HCT116 (cell line): ENCODE results near the gene IL15. TPM values are rescaled to one million over a fixed set of nuclear protein-coding genes. Genes with fewer than 3 reads are reported as not detected.

ENCODE experiments used
- ATAC-seq: fragments of 200-7000 bp; cut with Tn5 transposase; 2 replicates; pipeline ENCODE4 v1.9.1; 2020; ENCODE audit warnings: mild to moderate bottlenecking, moderate library complexity
- BruUV-seq: library from RNA; stranded (reverse); fragments of 400-500 nt; replicated peaks from 2 replicates; lab custom pipeline; 2021; lab: Mats Ljungman, UMichigan
- CTCF ChIA-PET: fragments of 300-600 bp; sonication (Branson Sonifier 250); formaldehyde crosslinking; loops from one replicate; lab custom pipeline; 2021; ENCODE audit warnings: antibody characterized with exemption; lab: Charles Lee
- POLR2A ChIA-PET: fragments of 300-600, 350-600 bp; sonication (Branson Sonifier 250); formaldehyde crosslinking; loops from one replicate; lab custom pipeline; 2021; ENCODE audit warnings: antibody characterized with exemption; lab: Charles Lee
- RAD21 ChIA-PET, 2 experiments: fragments of 300-600 bp; sonication (Branson Sonifier 250); formaldehyde crosslinking; loops; one replicate each; lab custom pipeline; 2023; ENCODE audit warnings: low total read pairs in 2 of 2; ENCODE audit not compliant: uncharacterized antibody in 2 of 2, unreplicated experiment in 2 of 2, low non-redundant PET in 1 of 2; lab: Charles Lee
- DNase-seq: peaks from one replicate; pipeline ENCODE4 v3.0.0-alpha.2; 2010; ENCODE audit warnings: low read depth, low spot score
- H2AFZ ChIP-seq: fragments of 200-600 bp; shearing (Covaris generic), sonication (generic); 2 replicates; pipeline ENCODE4 v1.6.1; 2017; ENCODE audit warnings: low read depth, mixed run types, mixed read lengths, antibody characterized with exemption, low read length; ENCODE audit not compliant: poor library complexity, severe bottlenecking
- H3K27ac ChIP-seq: 2 replicates; pipeline ENCODE4 v1.5.1; 2012; ENCODE audit warnings: low read depth, low read length
- H3K27me3 ChIP-seq: fragments of 200-600 bp; sonication (generic); 2 replicates; pipeline ENCODE4 v1.6.1; 2016; ENCODE audit warnings: mixed run types, low read length, mixed read lengths; ENCODE audit not compliant: insufficient read depth
- H3K36me3 ChIP-seq, 2 experiments: fragments of 200-500 bp in 1 of 2; fragments of 200-600 bp in 1 of 2; sonication (Bioruptor generic) in 1 of 2; sonication (generic) in 1 of 2; 2 replicates each; pipeline versions ENCODE4 v1.5.1 to v1.6.1; 2014 to 2016; ENCODE audit warnings: low read length in 2 of 2, inconsistent platforms in 1 of 2, mixed read lengths in 1 of 2, mixed run types in 1 of 2; ENCODE audit not compliant: insufficient read depth in 2 of 2, control insufficient read depth in 1 of 2
- H3K4me1 ChIP-seq, 2 experiments: fragments of 200-600 bp in 1 of 2; sonication (generic) in 1 of 2; 2 replicates each; pipeline versions ENCODE4 v1.5.1 to v1.6.1; 2012 to 2017; ENCODE audit warnings: low read length in 2 of 2, inconsistent platforms in 1 of 2, mild to moderate bottlenecking in 1 of 2, mixed read lengths in 1 of 2, mixed run types in 1 of 2, moderate library complexity in 1 of 2; ENCODE audit not compliant: insufficient read depth in 2 of 2, control insufficient read depth in 1 of 2
- H3K4me2 ChIP-seq: fragments of 200-600 bp; sonication (generic); 2 replicates; pipeline ENCODE4 v1.6.1; 2017; ENCODE audit warnings: mixed run types, low read length, mixed read lengths
- H3K4me3 ChIP-seq, 2 experiments: fragments of 200-600 bp in 1 of 2; sonication (generic) in 1 of 2; replicated peaks in 1 of 2; 2 replicates each; pipeline ENCODE4 v1.5.1; 2011 to 2016; ENCODE audit warnings: low read length in 2 of 2, control low read depth in 1 of 2, low read depth in 1 of 2, mild to moderate bottlenecking in 1 of 2, mixed read lengths in 1 of 2, mixed run types in 1 of 2
- H3K79me2 ChIP-seq: fragments of 200-600 bp; sonication (generic); 2 replicates; pipeline ENCODE4 v1.6.1; 2017; ENCODE audit warnings: mild to moderate bottlenecking, mixed run types, low read length, moderate library complexity, mixed read lengths; ENCODE audit not compliant: insufficient read depth
- H3K9ac ChIP-seq: fragments of 200-600 bp; sonication (generic); 2 replicates; pipeline ENCODE4 v1.6.1; 2016; ENCODE audit warnings: low read length, mixed read lengths
- H3K9me2 ChIP-seq: fragments of 200-600 bp; sonication (generic), shearing (Covaris generic); 2 replicates; pipeline ENCODE4 v1.6.1; 2017; ENCODE audit warnings: mixed run types, mild to moderate bottlenecking, moderate library complexity; ENCODE audit not compliant: insufficient read depth
- H3K9me3 ChIP-seq, 2 experiments: fragments of 200-500 bp in 1 of 2; fragments of 200-600 bp in 1 of 2; sonication (Bioruptor generic) in 1 of 2; sonication (generic) in 1 of 2; 2 replicates each; pipeline ENCODE4 v1.6.1; 2014 to 2017; ENCODE audit warnings: low read length in 2 of 2, mixed read lengths in 2 of 2, inconsistent platforms in 1 of 2, low read depth in 1 of 2, mild to moderate bottlenecking in 1 of 2, mixed run types in 1 of 2, moderate library complexity in 1 of 2; ENCODE audit not compliant: control insufficient read depth in 1 of 2, insufficient read depth in 1 of 2
- H4K20me1 ChIP-seq: fragments of 200-600 bp; sonication (generic), shearing (Covaris generic); 2 replicates; pipeline ENCODE4 v1.6.1; 2017; ENCODE audit warnings: mixed run types, mild to moderate bottlenecking, moderate library complexity; ENCODE audit not compliant: insufficient read depth
- CBX3 ChIP-seq: IDR thresholded peaks from 2 replicates; pipeline ENCODE4 v1.6.1; 2012; ENCODE audit warnings: low read depth
- CTCF ChIP-seq, 3 experiments: fragments of 200-600 bp in 1 of 3; sonication (generic) in 1 of 3; IDR thresholded peaks in 2 of 3; conservative IDR thresholded peaks in 1 of 3; 2 replicates each; pipeline ENCODE4 v1.5.1; 2012 to 2017; ENCODE audit warnings: low read depth in 2 of 3, low read length in 2 of 3, antibody characterized with exemption in 1 of 3, borderline replicate concordance in 1 of 3, control low read depth in 1 of 3, mild to moderate bottlenecking in 1 of 3, mixed read lengths in 1 of 3, mixed run types in 1 of 3, moderate library complexity in 1 of 3; ENCODE audit not compliant: insufficient read depth in 1 of 3
- EGR1 ChIP-seq: IDR thresholded peaks from 2 replicates; pipeline ENCODE4 v1.6.1; 2012; ENCODE audit warnings: low read depth
- EZH2phosphoT487 ChIP-seq: fragments of 200-600 bp; IDR thresholded peaks from 2 replicates; pipeline ENCODE4 v1.6.1; 2018; ENCODE audit warnings: antibody characterized with exemption, borderline replicate concordance
- RAD21 ChIP-seq: IDR thresholded peaks from 2 replicates; pipeline ENCODE4 v1.6.1; 2012; ENCODE audit warnings: low read depth, mild to moderate bottlenecking
- REST ChIP-seq: IDR thresholded peaks from 2 replicates; pipeline ENCODE4 v1.6.1; 2012; ENCODE audit warnings: low read depth
- ZFX ChIP-seq: fragments of 450-650 bp; IDR thresholded peaks from 2 replicates; pipeline ENCODE4 v1.6.1; 2017
- ZNF274 ChIP-seq: fragments of 200-500 bp; sonication (Bioruptor generic); IDR thresholded peaks from 2 replicates; pipeline ENCODE4 v1.6.1; 2014; ENCODE audit warnings: mild to moderate bottlenecking, low read depth, low read length, inconsistent platforms
- intact Hi-C: fragments of 100-400 bp; cut with micrococcal nuclease; formaldehyde crosslinking; loops from 2 replicates; pipeline ENCODE4 v1.10.0; 2022
- total RNA-seq: library from RNA; stranded (reverse); gene quantifications from one replicate; pipeline ENCODE4 v1.2.1, GENCODE V29; 2021; ENCODE audit not compliant: unreplicated experiment

IL15 gene
- total RNA-seq, 1 experiment from 2014 or later = 1.2 TPM

- H3K79me2 ChIP-seq = no peaks in the 10 kb centered on the region
- no peaks in the 10 kb centered on the region for H3K27me3 ChIP-seq
- no peaks in the 10 kb centered on the region for H3K9me2 ChIP-seq
- no peaks in the 10 kb centered on the region for H3K9me3 ChIP-seq
- no peak overlapping the region for H2AFZ ChIP-seq
- H3K27ac ChIP-seq = no peak overlapping the region
- ChIA-PET POLR2A (no interaction called here), RAD21 (no interaction called here), CTCF (no interaction called here)
- H3K4me3 ChIP-seq = no peak overlapping the region
- ATAC-seq = no peak
- H3K4me1 ChIP-seq = peaks cover 3 to 32% of the 10 kb centered on the region in 2 experiments
- no TSS peak for BruUV-seq
- H4K20me1 ChIP-seq = no peaks in the 10 kb centered on the region
- no peak for TF ChIP-seq ZNF274
- no peak for TF ChIP-seq EZH2phosphoT487
- TF ChIP-seq CTCF (IDR thresholded peaks at IDR 0.05 in 2 of 3, conservative IDR thresholded peaks at IDR 0.05 in 1 of 3; ENCODE audit: borderline replicate concordance in 1 of 3, insufficient read depth in 1 of 3, low read depth in 2 of 3, low read length in 2 of 3) = no peak
- TF ChIP-seq RAD21 = no peak
- TF ChIP-seq CBX3 = no peak
- no peak for TF ChIP-seq ZFX
- TF ChIP-seq EGR1 = no peak
- TF ChIP-seq, all 23 proteins: peak for 0
- Histone ChIP-seq H3K9ac (no peak overlapping the region), H3K4me2 (no peak overlapping the region), H3K36me3 (no peaks in the 10 kb centered on the region)
- no peak for DNase-seq
- intact Hi-C loops = no loop called here
These were observed 4.3 kb downstream of the IL15 start for GRCh38 chr4:141640696-141641095.

- Histone ChIP-seq H3K9ac (no peak overlapping the region), H2AFZ (no peak overlapping the region)
These were observed 5.7 kb downstream of the IL15 start for GRCh38 chr4:141642063-141642462.

More at GRCh38 chr4:141642063-141642462, 5.7 kb downstream of the IL15 start:
- Histone ChIP-seq H3K9me3 (no peaks in the 10 kb centered on the region), H3K9me2 (no peaks in the 10 kb centered on the region), H3K4me1 (peaks cover 0 to 25% of the 10 kb centered on the region in 2 experiments; a peak in 3 of 4 replicates), H3K79me2 (no peaks in the 10 kb centered on the region), H4K20me1 (no peaks in the 10 kb centered on the region), H3K27ac (no peak overlapping the region), H3K27me3 (no peaks in the 10 kb centered on the region), H3K36me3 (no peaks in the 10 kb centered on the region), H3K4me3 (no peak overlapping the region), H3K4me2 (no peak overlapping the region)
- DNase-seq (no peak), ATAC-seq (no peak)
- ChIA-PET CTCF (interaction anchor here (3.1 kb wide), 1 partner anchor 12 kb away, joined by 12 read pairs; no protein-coding TSS in a partner anchor), POLR2A (no interaction called here), RAD21 (no interaction called here)
- no TSS peak for BruUV-seq
- intact Hi-C loops = no loop called here
- TF ChIP-seq REST = no peak
